CD4-positive, alpha-beta T cell treated with Interferon alpha-2 for 1 hour (primary cell): Measurements from ENCODE around the gene LIAS.
A peak's percentile ranks its signal among the peaks of the same experiment; 100 is the strongest.
"Not testable (repeated sequence)": the region's sequence is repeated elsewhere in the genome, so short reads cannot be mapped to it uniquely, and the experiment has no call there.

Experiments
- DNase-seq, 2 donors: peaks; one replicate each; pipeline ENCODE4 v3.0.0-alpha.2; 2020 to 2022

The LIAS gene

GRCh38 chr4:39458505-39459300, at the start of gene LIAS, which contains the start of gene RPL9:
Gene LIAS, plus strand, starts transcription at chr4:39459056. Its CDS starts 62 bp downstream, at chr4:39459118.
Gene RPL9, minus strand, starts transcription at chr4:39458922. Its CDS starts 483 bp downstream, at chr4:39458439.
- peak; percentile 94 to 96 for DNase-seq

- DNase-seq: peak in 1 of 2 donors; percentile 11
Observed at GRCh38 chr4:39410415-39410814, 48.4 kb upstream of the LIAS start.

GRCh38 chr4:39411561-39411960, 47.3 kb upstream of the LIAS start:
- not testable (repeated sequence) for DNase-seq

- no peak for DNase-seq
Observed at GRCh38 chr4:39415678-39416283, 43.1 kb upstream of the LIAS start.

GRCh38 chr4:39422247-39422646, 36.6 kb upstream of the LIAS start:
- no peak for DNase-seq

- not testable (repeated sequence) for DNase-seq
Observed at GRCh38 chr4:39425297-39425696, 33.6 kb upstream of the LIAS start.

- DNase-seq: no peak
Observed at GRCh38 chr4:39426728-39427127, 32.1 kb upstream of the LIAS start.

GRCh38 chr4:39427520-39428114, 31.2 kb upstream of the LIAS start:
- DNase-seq: no peak

GRCh38 chr4:39429476-39430334, 29.2 kb upstream of the LIAS start:
- no peak for DNase-seq

- no peak for DNase-seq
Observed at GRCh38 chr4:39433878-39434492, 24.9 kb upstream of the LIAS start.

GRCh38 chr4:39435659-39436563, 22.9 kb upstream of the LIAS start:
- no peak for DNase-seq

GRCh38 chr4:39441593-39441992, 17.3 kb upstream of the LIAS start:
- no peak for DNase-seq

- no peak for DNase-seq
Observed at GRCh38 chr4:39442998-39443397, 15.9 kb upstream of the LIAS start.

- DNase-seq: no peak
Observed at GRCh38 chr4:39446483-39446841, 12.4 kb upstream of the LIAS start.

- DNase-seq: peak; percentile 60 to 81
Observed at GRCh38 chr4:39446842-39447573, 11.8 kb upstream of the LIAS start.

GRCh38 chr4:39450618-39451017, 8.2 kb upstream of the LIAS start:
- no peak for DNase-seq

- no peak for DNase-seq
Observed at GRCh38 chr4:39451423-39452023, 7.3 kb upstream of the LIAS start.

GRCh38 chr4:39452153-39452859, 6.5 kb upstream of the LIAS start:
- no peak for DNase-seq

GRCh38 chr4:39452860-39453587, 5.8 kb upstream of the LIAS start:
- no peak for DNase-seq
